Ishikawa (cell line): ENCODE measurements around the gene TYR.

ENCODE experiments used
- CEBPB ChIP-seq: IDR thresholded peaks from 2 replicates; pipeline ENCODE4 v1.6.1; 2012
- EP300 ChIP-seq: IDR thresholded peaks from 2 replicates; pipeline ENCODE4 v1.6.1; 2012; ENCODE audit warnings: borderline replicate concordance
- FOXM1 ChIP-seq: IDR thresholded peaks from 2 replicates; pipeline ENCODE4 v1.6.1; 2012; ENCODE audit warnings: low read depth, borderline replicate concordance
- REST ChIP-seq: IDR thresholded peaks from 2 replicates; pipeline ENCODE4 v1.6.1; 2012; ENCODE audit warnings: low read depth, mild to moderate bottlenecking
- TAF1 ChIP-seq: IDR thresholded peaks from 2 replicates; pipeline ENCODE4 v1.6.1; 2012; ENCODE audit warnings: low read depth, mild to moderate bottlenecking
- YY1 ChIP-seq: IDR thresholded peaks from 2 replicates; pipeline ENCODE4 v1.6.1; 2012; ENCODE audit warnings: low read depth
- TF ChIP-seq, protein P1 (sequence below): IDR thresholded peaks from 2 replicates; pipeline ENCODE4 v1.6.1; 2012

DNA sequence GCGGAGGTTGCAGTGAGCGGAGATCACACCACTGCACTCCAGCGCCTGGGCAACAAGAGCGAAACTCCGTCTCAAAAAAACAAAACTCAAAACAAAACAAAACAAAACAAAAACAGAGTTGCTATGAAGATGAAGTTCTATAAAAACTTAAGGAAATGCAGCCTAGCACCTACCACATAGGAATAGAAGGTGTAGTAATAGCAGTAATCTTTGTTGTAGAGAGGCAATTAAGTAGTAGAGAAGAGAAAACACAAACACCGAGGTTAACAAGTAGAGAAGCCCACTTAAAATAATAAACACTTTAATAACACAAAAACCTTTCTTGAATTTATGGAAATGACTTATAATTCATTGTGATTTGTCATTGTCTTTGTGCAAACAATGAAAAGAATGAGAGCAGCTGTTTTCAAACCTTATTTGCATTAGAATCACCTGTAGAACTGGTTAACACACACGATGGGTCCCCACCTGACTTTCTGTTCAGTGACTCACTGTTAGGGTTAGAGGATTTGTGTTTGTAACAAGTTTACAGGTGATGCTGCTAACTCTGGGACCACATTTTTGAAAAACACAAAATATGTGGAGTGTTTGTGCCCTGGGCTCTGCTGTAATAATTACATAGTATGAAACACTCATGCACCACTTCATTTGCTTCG, 43.1 kb downstream of the TYR start:
- TF ChIP-seq, protein P1, sequence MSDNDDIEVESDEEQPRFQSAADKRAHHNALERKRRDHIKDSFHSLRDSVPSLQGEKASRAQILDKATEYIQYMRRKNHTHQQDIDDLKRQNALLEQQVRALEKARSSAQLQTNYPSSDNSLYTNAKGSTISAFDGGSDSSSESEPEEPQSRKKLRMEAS: no peak
- TF ChIP-seq REST: no peak
- no peak for TF ChIP-seq YY1
- TF ChIP-seq CEBPB: no peak
- no peak for TF ChIP-seq TAF1
- TF ChIP-seq EP300: no peak
- TF ChIP-seq FOXM1: no peak
